Panc1 (cell line): Measurements from ENCODE around the gene MAP2K5. TPM values are rescaled to one million over a fixed set of nuclear protein-coding genes. Genes with fewer than 3 reads are reported as not detected.

Source experiments
- ATAC-seq: fragments of 200-7000 bp; cut with Tn5 transposase; 2 replicates; pipeline ENCODE4 v1.9.1; 2020; ENCODE audit warnings: mild to moderate bottlenecking, moderate library complexity
- BruUV-seq: library from RNA; stranded (reverse); fragments of 400-500 nt; replicated peaks from 2 replicates; lab custom pipeline; 2021; lab: Mats Ljungman, UMichigan
- CTCF ChIA-PET: fragments of 300-600 bp; sonication (Branson Sonifier 250); formaldehyde crosslinking; loops from one replicate; lab custom pipeline; 2022; ENCODE audit warnings: antibody characterized with exemption; lab: Charles Lee
- POLR2A ChIA-PET: fragments of 300-600 bp; sonication (Branson Sonifier 250); formaldehyde crosslinking; loops from one replicate; lab custom pipeline; 2022; ENCODE audit warnings: antibody characterized with exemption; lab: Charles Lee
- DNase-seq: peaks from one replicate; pipeline ENCODE4 v3.0.0-alpha.2; 2010; ENCODE audit warnings: low read depth, low spot score
- H3K27ac ChIP-seq: 2 replicates; pipeline ENCODE4 v1.5.1; 2011; ENCODE audit warnings: mild to moderate bottlenecking, low read length, inconsistent platforms
- H3K27me3 ChIP-seq: fragments of 200-500 bp; sonication (Bioruptor generic); 2 replicates; pipeline ENCODE4 v1.6.0; 2014; ENCODE audit warnings: low read length, inconsistent platforms; ENCODE audit not compliant: control insufficient read depth, insufficient read depth
- H3K36me3 ChIP-seq: fragments of 200-500 bp; sonication (Bioruptor generic); 2 replicates; pipeline ENCODE4 v1.5.1; 2014; ENCODE audit warnings: inconsistent platforms, mild to moderate bottlenecking, low read length, moderate library complexity; ENCODE audit not compliant: control insufficient read depth, insufficient read depth
- H3K4me1 ChIP-seq: 2 replicates; pipeline ENCODE4 v1.5.1; 2011; ENCODE audit warnings: inconsistent platforms, mild to moderate bottlenecking, low read length, moderate library complexity; ENCODE audit not compliant: control insufficient read depth, insufficient read depth
- H3K4me3 ChIP-seq, 2 experiments: 2 replicates each; pipeline ENCODE4 v1.5.1; 2011 to 2012; ENCODE audit warnings: low read depth in 2 of 2, low read length in 2 of 2, mild to moderate bottlenecking in 2 of 2, inconsistent platforms in 1 of 2, moderate library complexity in 1 of 2
- H3K9me3 ChIP-seq: fragments of 200-500 bp; sonication (Bioruptor generic); 2 replicates; pipeline ENCODE4 v1.5.1; 2014; ENCODE audit warnings: low read depth, mild to moderate bottlenecking, inconsistent platforms, low read length, moderate library complexity; ENCODE audit not compliant: control insufficient read depth, insufficient read depth
- CTCF ChIP-seq: fragments of 450-650 bp; IDR thresholded peaks from 2 replicates; pipeline ENCODE4 v1.5.1; 2017; ENCODE audit warnings: mild to moderate bottlenecking
- POLR2AphosphoS5 ChIP-seq: IDR thresholded peaks from 2 replicates; pipeline ENCODE4 v1.6.1; 2012; ENCODE audit warnings: mild to moderate bottlenecking, low read depth, low read length, moderate library complexity
- REST ChIP-seq, 2 experiments: IDR thresholded peaks; 2 replicates each; pipeline ENCODE4 v1.6.1; 2011 to 2012; ENCODE audit warnings: low read depth in 2 of 2, control low read depth in 1 of 2, low read length in 1 of 2, mild to moderate bottlenecking in 1 of 2, moderate library complexity in 1 of 2; ENCODE audit not compliant: insufficient read depth in 1 of 2
- SIN3A ChIP-seq: IDR thresholded peaks from 2 replicates; pipeline ENCODE4 v1.6.1; 2012; ENCODE audit warnings: low read depth, mild to moderate bottlenecking, low read length, moderate library complexity, borderline replicate concordance; ENCODE audit not compliant: insufficient read depth
- TCF7L2 ChIP-seq: IDR thresholded peaks from 2 replicates; pipeline ENCODE4 v1.6.1; 2011; ENCODE audit warnings: mild to moderate bottlenecking, low read depth, low read length, inconsistent platforms
- in situ Hi-C: cut with HindIII; loops from 2 replicates; pipeline ENCODE4 v1.10.0; 2016; ENCODE audit warnings: low sequenced_read_pairs, low pct_unique_long_range_greater_than_20kb
- intact Hi-C: fragments of 100-400 bp; cut with micrococcal nuclease; formaldehyde crosslinking; loops from one replicate; pipeline ENCODE4 v1.10.0; 2022; ENCODE audit not compliant: unreplicated experiment
- total RNA-seq: library from RNA; stranded (reverse); gene quantifications from one replicate; pipeline ENCODE4 v1.2.1, GENCODE V29; 2021; ENCODE audit not compliant: unreplicated experiment

Gene MAP2K5
- total RNA-seq, 1 experiment from 2014 or later, result 18.3 TPM

GRCh38 chr15:67575039-67575502, 32.6 kb downstream of the MAP2K5 start:
- TF ChIP-seq REST (IDR thresholded peaks at IDR 0.05; ENCODE audit: insufficient read depth in 1 of 2, low read depth in 2 of 2, low read length in 1 of 2) (no peak), SIN3A (no peak), CTCF (no peak), TCF7L2 (no peak), POLR2AphosphoS5 (no peak)
- Histone ChIP-seq H3K27me3 (no peaks in the 10 kb centered on the region), H3K4me3 (no peak overlapping the region), H3K27ac (no peak overlapping the region), H3K4me1 (peaks cover 3% of the 10 kb centered on the region; the same call in 1 of the 2 replicates), H3K9me3 (no peaks in the 10 kb centered on the region), H3K36me3 (no peaks in the 10 kb centered on the region)
- intact Hi-C loops (no loop called here), in situ Hi-C loops (no loop called here)
- ChIA-PET POLR2A (no interaction called here), CTCF (no interaction called here)
- no TSS peak for BruUV-seq
- ATAC-seq (no peak), DNase-seq (no peak)

- no peak for DNase-seq
- H3K4me1 ChIP-seq, result peaks cover 3% of the 10 kb centered on the region; the same call in 1 of the 2 replicates
- ChIA-PET CTCF (no interaction called here), POLR2A (no interaction called here)
- no peaks in the 10 kb centered on the region for H3K27me3 ChIP-seq
- H3K36me3 ChIP-seq, result no peaks in the 10 kb centered on the region; the same call in 1 of the 2 replicates
- intact Hi-C loops (no loop called here), in situ Hi-C loops (no loop called here)
- ATAC-seq, result no peak
- no peak overlapping the region for H3K4me3 ChIP-seq
- H3K27ac ChIP-seq, result no peak overlapping the region
- TF ChIP-seq REST (IDR thresholded peaks at IDR 0.05; ENCODE audit: insufficient read depth in 1 of 2, low read depth in 2 of 2, low read length in 1 of 2) (no peak), TCF7L2 (no peak), SIN3A (no peak), POLR2AphosphoS5 (no peak), CTCF (no peak)
- no peaks in the 10 kb centered on the region for H3K9me3 ChIP-seq
- BruUV-seq, result no TSS peak
These were observed 35.6 kb downstream of the MAP2K5 start for GRCh38 chr15:67578020-67578600.
